Coronary artery (tissue), 2 donors: ENCODE data around the gene WIPF1.

ENCODE experiments used
- DNase-seq: peaks from one replicate; pipeline ENCODE4 v3.0.0-alpha.2; 2017; ENCODE audit warnings: low spot score
- H3K27ac ChIP-seq, 2 donors: fragments of 200-600 bp; sonication (generic); one replicate each; pipeline ENCODE4 v1.5.1; 2016 to 2019
- H3K4me3 ChIP-seq: fragments of 200-600 bp; sonication (generic); 2 replicates; pipeline ENCODE4 v1.5.1; 2016; ENCODE audit warnings: mild to moderate bottlenecking, moderate library complexity
- TF ChIP-seq, protein P1 (sequence below): fragments of 200-600 bp; sonication (generic); IDR thresholded peaks from one replicate; pipeline ENCODE4 v1.5.1; 2019; ENCODE audit warnings: antibody characterized with exemption

WIPF1 gene

DNA sequence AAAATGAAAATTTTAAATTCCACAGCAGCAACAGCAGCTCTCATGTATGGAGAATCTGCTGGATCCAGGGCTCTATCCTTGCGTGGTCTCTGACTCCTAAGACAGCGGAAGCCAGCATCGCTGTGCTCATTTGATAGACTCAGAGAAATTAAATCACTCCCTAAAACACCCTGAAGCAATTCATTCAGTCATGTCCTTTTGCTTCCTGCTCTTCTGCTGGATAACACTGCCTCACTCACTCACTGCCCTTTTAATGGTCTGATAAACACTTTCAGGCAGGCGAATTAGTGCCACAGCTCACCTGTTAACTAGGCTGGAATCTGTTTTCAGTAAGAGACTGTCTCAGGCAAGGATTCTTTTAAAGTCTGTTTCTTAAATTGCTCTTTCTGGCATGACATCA lies 10.0 kb downstream of the WIPF1 start:
- H3K4me3 ChIP-seq = no peak overlapping the region
- DNase-seq = no peak
- TF ChIP-seq, protein P1, sequence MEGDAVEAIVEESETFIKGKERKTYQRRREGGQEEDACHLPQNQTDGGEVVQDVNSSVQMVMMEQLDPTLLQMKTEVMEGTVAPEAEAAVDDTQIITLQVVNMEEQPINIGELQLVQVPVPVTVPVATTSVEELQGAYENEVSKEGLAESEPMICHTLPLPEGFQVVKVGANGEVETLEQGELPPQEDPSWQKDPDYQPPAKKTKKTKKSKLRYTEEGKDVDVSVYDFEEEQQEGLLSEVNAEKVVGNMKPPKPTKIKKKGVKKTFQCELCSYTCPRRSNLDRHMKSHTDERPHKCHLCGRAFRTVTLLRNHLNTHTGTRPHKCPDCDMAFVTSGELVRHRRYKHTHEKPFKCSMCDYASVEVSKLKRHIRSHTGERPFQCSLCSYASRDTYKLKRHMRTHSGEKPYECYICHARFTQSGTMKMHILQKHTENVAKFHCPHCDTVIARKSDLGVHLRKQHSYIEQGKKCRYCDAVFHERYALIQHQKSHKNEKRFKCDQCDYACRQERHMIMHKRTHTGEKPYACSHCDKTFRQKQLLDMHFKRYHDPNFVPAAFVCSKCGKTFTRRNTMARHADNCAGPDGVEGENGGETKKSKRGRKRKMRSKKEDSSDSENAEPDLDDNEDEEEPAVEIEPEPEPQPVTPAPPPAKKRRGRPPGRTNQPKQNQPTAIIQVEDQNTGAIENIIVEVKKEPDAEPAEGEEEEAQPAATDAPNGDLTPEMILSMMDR = no peak
- no peak overlapping the region for H3K27ac ChIP-seq

DNA sequence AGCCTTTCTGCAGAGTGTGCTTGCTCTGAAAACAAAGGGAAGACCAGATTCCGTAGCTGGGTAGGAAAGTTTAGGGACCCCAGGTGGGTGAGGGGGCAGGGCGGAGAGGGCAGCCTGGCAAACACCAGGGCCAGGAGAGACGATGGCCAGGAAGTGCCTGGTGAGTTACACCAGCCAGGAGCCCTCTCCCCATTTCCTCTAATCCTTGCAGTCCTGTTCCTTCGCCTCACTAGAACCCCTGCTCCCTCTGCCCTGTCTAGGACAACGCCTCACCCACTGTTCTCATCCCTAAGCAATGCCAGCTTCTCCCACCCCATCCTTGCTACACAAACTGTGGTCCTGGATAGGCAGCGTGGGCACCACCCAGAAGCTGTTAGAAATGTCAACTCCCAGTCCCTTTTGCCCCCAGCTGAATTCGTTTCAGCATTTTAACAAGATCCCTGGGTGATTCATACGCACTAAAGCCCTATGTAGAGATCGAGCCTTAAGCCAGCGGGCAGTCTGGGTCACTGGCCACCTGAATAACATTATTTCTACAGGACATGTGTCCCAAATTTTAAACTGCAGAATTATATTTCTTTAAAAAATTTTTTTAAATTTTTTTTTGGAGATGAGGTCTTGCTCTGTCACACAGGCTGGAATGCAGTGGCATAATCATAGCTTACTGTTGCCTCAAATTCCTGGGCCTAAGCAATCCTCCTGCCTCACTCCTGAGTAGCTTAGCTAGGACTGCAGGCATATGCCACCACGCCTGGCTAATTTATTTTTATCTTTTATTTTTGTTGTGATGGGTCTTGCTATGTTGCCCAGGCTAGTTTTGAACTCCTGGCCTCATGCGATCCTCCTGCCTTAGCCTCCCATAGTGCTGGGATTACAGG lies 10.9 kb downstream of the WIPF1 start:
- Histone ChIP-seq H3K27ac (no peak overlapping the region), H3K4me3 (no peak overlapping the region)
- DNase-seq = no peak
- TF ChIP-seq, protein P1 = no peak

DNA sequence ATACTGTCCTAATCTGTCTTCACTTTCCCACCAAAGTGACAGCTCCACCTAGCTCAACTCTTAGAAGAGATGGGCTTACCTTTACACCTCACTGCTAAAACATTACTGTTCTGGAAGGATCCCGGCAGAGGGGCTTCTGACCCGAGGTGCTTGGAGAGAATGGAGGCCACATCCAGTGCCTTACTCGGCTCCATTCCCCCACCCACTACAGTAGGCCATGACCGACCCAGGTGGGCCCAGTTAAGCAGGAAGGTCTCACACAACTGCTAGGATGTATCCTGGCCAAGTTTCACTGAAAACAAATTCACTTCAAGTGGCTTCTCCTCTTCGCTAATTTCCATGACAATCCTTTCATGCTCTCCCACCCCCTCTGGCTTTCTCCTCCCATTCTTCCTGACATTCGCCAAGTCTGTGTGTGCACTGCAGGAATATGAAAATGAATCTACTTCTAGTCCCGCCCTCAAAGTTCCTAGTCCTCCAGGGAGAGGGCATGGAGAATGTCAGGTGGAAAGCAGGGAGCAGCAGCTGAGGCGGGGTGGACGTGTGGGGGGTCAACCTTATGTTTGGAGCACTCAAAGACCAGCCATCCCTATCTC lies 11.8 kb downstream of the WIPF1 start:
- TF ChIP-seq, protein P1 = no peak
- DNase-seq = no peak
- no peak overlapping the region for H3K27ac ChIP-seq
- H3K4me3 ChIP-seq = no peak overlapping the region

DNA sequence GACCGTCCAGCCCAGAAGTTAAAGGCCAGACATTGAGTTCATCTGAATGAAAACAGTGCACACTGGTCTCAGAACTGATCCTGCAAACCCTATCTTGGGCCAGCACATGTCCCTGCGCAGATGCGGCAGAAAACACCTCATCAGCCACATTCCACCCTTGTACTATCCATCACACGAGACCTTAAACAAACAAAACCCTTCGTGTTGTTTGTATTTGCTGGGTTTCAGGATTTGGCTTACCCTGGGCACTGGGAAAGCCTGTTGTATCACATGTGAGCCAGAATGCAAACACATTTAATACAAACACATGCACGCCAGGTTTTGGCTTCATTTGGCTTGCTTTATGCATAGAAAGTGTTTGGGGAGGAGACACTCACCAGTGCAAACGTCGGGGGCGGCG lies 12.5 kb downstream of the WIPF1 start:
- H3K27ac ChIP-seq = no peak overlapping the region
- no peak for DNase-seq

DNA sequence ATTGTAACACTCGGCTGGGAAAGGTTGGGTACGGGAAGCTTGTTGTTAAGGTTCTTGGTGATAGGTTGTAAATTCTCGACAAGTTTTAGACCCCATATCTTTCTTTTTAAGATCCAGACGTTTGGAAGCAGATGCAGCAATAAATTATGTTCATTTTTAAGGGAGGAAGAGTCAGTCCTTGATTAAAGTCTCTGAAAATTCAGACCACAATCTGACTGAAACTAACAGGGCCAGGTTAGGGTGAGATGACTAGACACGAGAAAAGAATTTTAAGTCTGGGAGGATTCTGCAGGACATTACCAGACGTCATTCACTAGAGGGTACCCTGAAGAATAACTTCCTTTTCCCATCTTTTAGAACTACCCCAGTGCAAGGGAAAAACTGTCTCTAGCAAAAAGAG lies 16.1 kb downstream of the WIPF1 start:
- no peak overlapping the region for H3K4me3 ChIP-seq
- H3K27ac ChIP-seq = no peak overlapping the region
- TF ChIP-seq, protein P1 = no peak
- DNase-seq = no peak

More for the DNA sequence above, 12.5 kb downstream of the WIPF1 start:
- H3K4me3 ChIP-seq = no peak overlapping the region
- TF ChIP-seq, protein P1 = no peak

DNA sequence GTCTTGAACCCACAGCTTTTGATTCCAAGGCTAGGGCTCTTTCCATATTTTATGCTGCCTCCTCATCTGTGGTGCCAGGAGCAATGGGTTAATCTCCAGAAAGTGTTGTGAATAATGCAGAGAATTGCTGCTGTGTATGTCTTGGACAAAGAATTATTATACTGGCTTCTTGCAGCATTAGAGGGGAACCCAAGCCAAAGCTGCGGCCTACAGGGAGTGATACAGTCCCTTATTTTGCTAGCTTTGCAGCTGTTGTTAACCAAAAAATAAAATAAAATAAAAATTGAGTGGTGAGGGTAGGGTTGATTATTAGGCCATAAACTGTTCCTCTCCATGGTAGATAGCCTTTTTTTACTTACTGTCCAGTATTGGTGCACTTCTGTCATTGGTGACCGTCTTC lies 16.7 kb downstream of the WIPF1 start:
- DNase-seq = no peak
- no peak overlapping the region for H3K27ac ChIP-seq
- TF ChIP-seq, protein P1 = no peak

More for the DNA sequence above, 16.7 kb downstream of the WIPF1 start:
- no peak overlapping the region for H3K4me3 ChIP-seq
